Measurements from ENCODE around the gene ZNF148. TPM values are rescaled to one million over a fixed set of nuclear protein-coding genes. Genes with fewer than 3 reads are reported as not detected.

The ZNF148 gene
- total RNA-seq, 1 experiment from 2014 or later: 55.8 TPM

DNA sequence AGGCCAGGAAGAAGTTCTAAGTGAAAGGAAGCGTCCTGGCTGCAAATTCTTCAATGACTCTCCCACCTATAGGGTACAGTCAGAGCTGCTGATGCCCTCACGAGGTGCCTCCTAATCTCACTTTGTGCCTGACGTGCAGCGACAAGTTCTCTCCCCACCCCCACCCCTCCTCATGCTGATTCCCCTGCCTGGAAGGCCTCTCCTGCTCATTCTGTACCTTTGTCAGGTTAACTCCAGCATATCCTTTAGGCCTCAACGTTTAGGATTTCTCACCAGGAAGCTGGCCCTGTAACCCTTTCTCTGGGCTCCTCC, 187.6 kb downstream of the ZNF148 start:
- Histone ChIP-seq H3K27ac (ENCODE audit: low read length) (no peak overlapping the region), H3K27me3 (ENCODE audit: control insufficient read depth, insufficient read depth, low read length) (no peaks in the 10 kb centered on the region), H3K36me3 (ENCODE audit: control insufficient read depth, insufficient read depth, low read length) (no peaks in the 10 kb centered on the region), H3K9me3 (ENCODE audit: control insufficient read depth, insufficient read depth, low read depth, low read length) (no peaks in the 10 kb centered on the region), H3K4me3 (ENCODE audit: low read depth in 2 of 2, low read length in 2 of 2) (no peak overlapping the region), H3K4me1 (ENCODE audit: control insufficient read depth, insufficient read depth, low read length) (peaks cover 2% of the 10 kb centered on the region; the same call in 1 of the 2 replicates)
- ChIA-PET POLR2A (no interaction called here), CTCF (no interaction called here)
- intact Hi-C loops (cut with micrococcal nuclease; ENCODE audit: unreplicated experiment): no loop called here
- in situ Hi-C loops (cut with HindIII; ENCODE audit: low pct_unique_long_range_greater_than_20kb, low sequenced_read_pairs): no loop called here
- DNase-seq (ENCODE audit: low read depth, low spot score) (no peak), ATAC-seq (no peak)
- TF ChIP-seq TCF7L2 (IDR thresholded peaks at IDR 0.05; ENCODE audit: low read depth, low read length) (no peak), SIN3A (IDR thresholded peaks at IDR 0.05; ENCODE audit: borderline replicate concordance, insufficient read depth, low read depth, low read length) (no peak), POLR2AphosphoS5 (IDR thresholded peaks at IDR 0.05; ENCODE audit: low read depth, low read length) (no peak)
- TF ChIP-seq, protein P1, sequence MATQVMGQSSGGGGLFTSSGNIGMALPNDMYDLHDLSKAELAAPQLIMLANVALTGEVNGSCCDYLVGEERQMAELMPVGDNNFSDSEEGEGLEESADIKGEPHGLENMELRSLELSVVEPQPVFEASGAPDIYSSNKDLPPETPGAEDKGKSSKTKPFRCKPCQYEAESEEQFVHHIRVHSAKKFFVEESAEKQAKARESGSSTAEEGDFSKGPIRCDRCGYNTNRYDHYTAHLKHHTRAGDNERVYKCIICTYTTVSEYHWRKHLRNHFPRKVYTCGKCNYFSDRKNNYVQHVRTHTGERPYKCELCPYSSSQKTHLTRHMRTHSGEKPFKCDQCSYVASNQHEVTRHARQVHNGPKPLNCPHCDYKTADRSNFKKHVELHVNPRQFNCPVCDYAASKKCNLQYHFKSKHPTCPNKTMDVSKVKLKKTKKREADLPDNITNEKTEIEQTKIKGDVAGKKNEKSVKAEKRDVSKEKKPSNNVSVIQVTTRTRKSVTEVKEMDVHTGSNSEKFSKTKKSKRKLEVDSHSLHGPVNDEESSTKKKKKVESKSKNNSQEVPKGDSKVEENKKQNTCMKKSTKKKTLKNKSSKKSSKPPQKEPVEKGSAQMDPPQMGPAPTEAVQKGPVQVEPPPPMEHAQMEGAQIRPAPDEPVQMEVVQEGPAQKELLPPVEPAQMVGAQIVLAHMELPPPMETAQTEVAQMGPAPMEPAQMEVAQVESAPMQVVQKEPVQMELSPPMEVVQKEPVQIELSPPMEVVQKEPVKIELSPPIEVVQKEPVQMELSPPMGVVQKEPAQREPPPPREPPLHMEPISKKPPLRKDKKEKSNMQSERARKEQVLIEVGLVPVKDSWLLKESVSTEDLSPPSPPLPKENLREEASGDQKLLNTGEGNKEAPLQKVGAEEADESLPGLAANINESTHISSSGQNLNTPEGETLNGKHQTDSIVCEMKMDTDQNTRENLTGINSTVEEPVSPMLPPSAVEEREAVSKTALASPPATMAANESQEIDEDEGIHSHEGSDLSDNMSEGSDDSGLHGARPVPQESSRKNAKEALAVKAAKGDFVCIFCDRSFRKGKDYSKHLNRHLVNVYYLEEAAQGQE (IDR thresholded peaks at IDR 0.05; ENCODE audit: insufficient read depth in 1 of 2, low read depth in 2 of 2, low read length in 1 of 2): no peak
- TF ChIP-seq, protein P2, sequence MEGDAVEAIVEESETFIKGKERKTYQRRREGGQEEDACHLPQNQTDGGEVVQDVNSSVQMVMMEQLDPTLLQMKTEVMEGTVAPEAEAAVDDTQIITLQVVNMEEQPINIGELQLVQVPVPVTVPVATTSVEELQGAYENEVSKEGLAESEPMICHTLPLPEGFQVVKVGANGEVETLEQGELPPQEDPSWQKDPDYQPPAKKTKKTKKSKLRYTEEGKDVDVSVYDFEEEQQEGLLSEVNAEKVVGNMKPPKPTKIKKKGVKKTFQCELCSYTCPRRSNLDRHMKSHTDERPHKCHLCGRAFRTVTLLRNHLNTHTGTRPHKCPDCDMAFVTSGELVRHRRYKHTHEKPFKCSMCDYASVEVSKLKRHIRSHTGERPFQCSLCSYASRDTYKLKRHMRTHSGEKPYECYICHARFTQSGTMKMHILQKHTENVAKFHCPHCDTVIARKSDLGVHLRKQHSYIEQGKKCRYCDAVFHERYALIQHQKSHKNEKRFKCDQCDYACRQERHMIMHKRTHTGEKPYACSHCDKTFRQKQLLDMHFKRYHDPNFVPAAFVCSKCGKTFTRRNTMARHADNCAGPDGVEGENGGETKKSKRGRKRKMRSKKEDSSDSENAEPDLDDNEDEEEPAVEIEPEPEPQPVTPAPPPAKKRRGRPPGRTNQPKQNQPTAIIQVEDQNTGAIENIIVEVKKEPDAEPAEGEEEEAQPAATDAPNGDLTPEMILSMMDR (IDR thresholded peaks at IDR 0.05): no peak
- no TSS peak for BruUV-seq (replicated peaks)

DNA sequence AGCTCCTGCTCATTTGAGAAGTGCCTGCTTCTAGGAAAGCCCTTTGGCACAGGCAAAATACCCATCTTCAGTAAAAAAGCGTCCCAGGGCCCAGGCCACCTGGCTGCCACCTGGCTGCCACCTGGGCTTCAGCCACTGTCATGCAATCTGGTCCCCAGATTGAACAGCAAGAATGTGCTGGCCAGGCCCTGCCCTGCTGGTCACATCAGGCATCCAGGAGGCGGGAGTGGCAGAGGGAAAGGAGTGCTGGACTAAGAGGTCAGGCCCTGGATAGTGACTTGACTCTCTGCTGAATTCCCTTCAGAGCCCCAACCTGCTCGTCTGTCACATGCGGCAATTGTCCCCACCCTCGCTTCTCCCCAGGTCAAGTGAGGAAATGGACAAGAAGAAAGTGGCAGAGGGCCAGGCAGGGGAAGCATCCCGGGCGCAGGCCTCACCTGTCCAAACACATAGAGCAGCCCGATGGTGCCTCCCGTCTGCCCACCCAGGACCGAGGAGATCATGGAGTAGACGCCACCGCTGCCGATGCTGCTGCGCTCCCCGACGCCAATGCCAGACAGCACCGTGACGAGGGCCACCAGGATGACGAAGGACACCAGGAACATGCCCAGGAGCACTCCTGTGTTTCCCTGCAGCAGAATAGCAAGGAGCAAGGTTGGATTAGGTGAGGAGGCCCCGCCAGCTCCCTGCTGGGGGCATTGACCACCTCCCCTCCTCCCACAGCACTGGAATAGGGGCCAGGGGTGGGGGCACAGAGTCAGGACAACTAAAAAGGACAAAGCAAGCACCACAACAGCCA, 188.1 kb downstream of the ZNF148 start:
- POLR2A ChIA-PET: no interaction called here
- TF ChIP-seq, protein P1 (IDR thresholded peaks at IDR 0.05; ENCODE audit: insufficient read depth in 1 of 2, low read depth in 2 of 2, low read length in 1 of 2): no peak
- no peak for TF ChIP-seq POLR2AphosphoS5 (IDR thresholded peaks at IDR 0.05; ENCODE audit: low read depth, low read length)
- in situ Hi-C loops (cut with HindIII; ENCODE audit: low pct_unique_long_range_greater_than_20kb, low sequenced_read_pairs): no loop called here
- BruUV-seq (replicated peaks): no TSS peak
- DNase-seq (ENCODE audit: low read depth, low spot score): no peak
- ATAC-seq: peak; percentile 20; the same call in 1 of the 2 replicates
- CTCF ChIA-PET: no interaction called here
- Histone ChIP-seq H3K36me3 (ENCODE audit: control insufficient read depth, insufficient read depth, low read length) (no peaks in the 10 kb centered on the region), H3K4me1 (ENCODE audit: control insufficient read depth, insufficient read depth, low read length) (no peaks in the 10 kb centered on the region; the same call in 1 of the 2 replicates), H3K4me3 (ENCODE audit: low read depth in 2 of 2, low read length in 2 of 2) (no peak overlapping the region), H3K27ac (ENCODE audit: low read length) (no peak overlapping the region), H3K9me3 (ENCODE audit: control insufficient read depth, insufficient read depth, low read depth, low read length) (no peaks in the 10 kb centered on the region), H3K27me3 (ENCODE audit: control insufficient read depth, insufficient read depth, low read length) (no peaks in the 10 kb centered on the region)
- intact Hi-C loops (cut with micrococcal nuclease; ENCODE audit: unreplicated experiment): no loop called here
